Keratinocyte (primary cell): ENCODE measurements around the gene C2orf92. TPM values are rescaled to one million over a fixed set of nuclear protein-coding genes. Genes with fewer than 3 reads are reported as not detected.

Experiments
- DNase-seq: peaks from one replicate; pipeline ENCODE4 v3.0.0-alpha.2; 2011; ENCODE audit warnings: low read depth, missing footprints, low spot score
- FAIRE-seq: peaks from 2 replicates; lab custom pipeline; 2011; peaks lifted over from hg19 to GRCh38; lab: Jason Lieb, UNC
- H2AFZ ChIP-seq: 2 replicates; pipeline ENCODE4 v1.6.0; 2012; ENCODE audit warnings: low read length, control low read depth, inconsistent platforms; ENCODE audit not compliant: control insufficient read depth
- H3K27ac ChIP-seq: 2 replicates; pipeline ENCODE4 v1.5.1; 2011; ENCODE audit warnings: low read length; ENCODE audit not compliant: control insufficient read depth, insufficient read depth
- H3K27me3 ChIP-seq: 3 replicates; pipeline ENCODE4 v1.6.0; 2011; ENCODE audit warnings: low read length; ENCODE audit not compliant: control insufficient read depth, insufficient read depth; ENCODE audit errors: extremely low read depth
- H3K36me3 ChIP-seq, 2 experiments: 2 replicates in 1 of 2; 3 replicates in 1 of 2; pipeline ENCODE4 v1.5.1; 2011; ENCODE audit warnings: low read length in 2 of 2, mild to moderate bottlenecking in 1 of 2; ENCODE audit not compliant: control insufficient read depth in 2 of 2, insufficient read depth in 2 of 2; ENCODE audit errors: extremely low read depth in 1 of 2
- H3K4me1 ChIP-seq: 3 replicates; pipeline ENCODE4 v1.5.1; 2011; ENCODE audit warnings: low read length; ENCODE audit not compliant: control insufficient read depth, insufficient read depth; ENCODE audit errors: extremely low read depth
- H3K4me2 ChIP-seq: 3 replicates; pipeline ENCODE4 v1.6.0; 2011; ENCODE audit warnings: low read depth, low read length; ENCODE audit not compliant: control insufficient read depth, insufficient read depth; ENCODE audit errors: extremely low read depth
- H3K4me3 ChIP-seq, 3 experiments: fragments of 200-600 bp in 1 of 3; sonication (generic) in 1 of 3; 2 replicates in 2 of 3; 3 replicates in 1 of 3; pipeline ENCODE4 v1.5.1; 2011 to 2016; ENCODE audit warnings: low read length in 3 of 3, mild to moderate bottlenecking in 3 of 3, control low read depth in 2 of 3, inconsistent platforms in 1 of 3, low read depth in 1 of 3, mixed read lengths in 1 of 3, mixed run types in 1 of 3, moderate library complexity in 1 of 3; ENCODE audit not compliant: control insufficient read depth in 2 of 3, insufficient read depth in 2 of 3; ENCODE audit errors: extremely low read depth in 1 of 3
- H3K79me2 ChIP-seq: 2 replicates; pipeline ENCODE4 v1.6.0; 2012; ENCODE audit warnings: low read length; ENCODE audit not compliant: control insufficient read depth, insufficient read depth
- H3K9ac ChIP-seq: 3 replicates; pipeline ENCODE4 v1.6.0; 2011; ENCODE audit warnings: low read length; ENCODE audit not compliant: control insufficient read depth, insufficient read depth; ENCODE audit errors: extremely low read depth
- H3K9me1 ChIP-seq: 3 replicates; pipeline ENCODE4 v1.6.0; 2011; ENCODE audit warnings: low read length; ENCODE audit not compliant: control insufficient read depth, insufficient read depth; ENCODE audit errors: extremely low read depth
- H3K9me3 ChIP-seq: 2 replicates; pipeline ENCODE4 v1.5.1; 2012; ENCODE audit warnings: low read depth, low read length; ENCODE audit not compliant: control insufficient read depth
- H4K20me1 ChIP-seq: 3 replicates; pipeline ENCODE4 v1.6.0; 2011; ENCODE audit warnings: low read length; ENCODE audit not compliant: control insufficient read depth, insufficient read depth; ENCODE audit errors: extremely low read depth
- EZH2 ChIP-seq: IDR thresholded peaks from one replicate; pipeline ENCODE4 v1.6.1; 2012; ENCODE audit warnings: inconsistent platforms, mild to moderate bottlenecking, low read length, moderate library complexity
- dilution Hi-C: fragments of 300-500 bp; cut with MboI; formaldehyde crosslinking; loops from one replicate; pipeline ENCODE4 v1.7.0; 2020; ENCODE audit warnings: low sequenced_read_pairs; ENCODE audit not compliant: extremely low pct_ligation_motif_present
- polyA plus RNA-seq, 5 experiments: library from polyadenylated mRNA; depleted of rRNA in 3 of 5; stranded (reverse) in 3 of 5; stranded (forward) in 1 of 5; unstranded in 1 of 5; fragments of >200 nt; gene quantifications; 1 replicate in 1 of 5; 2 replicates in 3 of 5; 3 replicates in 1 of 5; pipeline versions ENCODE4 v1.2.1 to v1.2.3, GENCODE V29; 2011 to 2012; ENCODE audit warnings: missing spikeins in 2 of 5, low read depth in 1 of 5, low replicate concordance in 1 of 5
- TF ChIP-seq, protein P1 (sequence below), 3 experiments: IDR thresholded peaks in 1 of 3; conservative IDR thresholded peaks in 1 of 3; optimal IDR thresholded peaks in 1 of 3; 2 replicates in 2 of 3; 3 replicates in 1 of 3; pipeline versions ENCODE3 to v1.5.1; 2011; ENCODE audit warnings: low read length in 3 of 3, mild to moderate bottlenecking in 3 of 3, moderate library complexity in 2 of 3, control low read depth in 1 of 3, inconsistent platforms in 1 of 3; ENCODE audit not compliant: insufficient read depth in 2 of 3; ENCODE audit errors: extremely low read depth in 1 of 3

C2orf92 gene
- polyA plus RNA-seq, 1 donor (not counting 4 experiments of a cell fraction or from before 2014, with no cell fraction given): 1.6 TPM

DNA sequence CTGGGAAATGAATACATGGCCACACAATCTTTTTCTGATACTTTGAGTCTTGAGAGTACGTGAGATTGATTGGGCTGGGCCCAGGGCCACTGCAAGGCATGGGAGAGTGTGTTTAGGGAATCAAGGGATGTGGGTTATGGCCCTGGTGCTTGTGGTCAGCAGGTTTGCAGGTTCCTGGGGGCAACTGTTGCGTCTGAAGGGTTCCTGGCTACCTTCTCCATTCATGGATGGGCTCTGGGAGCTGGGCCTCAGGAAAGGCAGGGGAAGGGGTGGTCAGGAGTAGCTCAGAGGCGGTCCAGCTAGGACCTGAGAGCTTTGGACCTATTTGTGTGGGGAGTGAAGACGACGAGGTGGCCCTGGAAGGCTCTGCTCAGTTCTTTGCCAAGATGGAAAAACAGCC lies 35.5 kb downstream of the C2orf92 start:
- Histone ChIP-seq H3K27me3 (no peaks in the 10 kb centered on the region), H3K9ac (no peak overlapping the region), H3K79me2 (no peaks in the 10 kb centered on the region), H3K4me1 (no peaks in the 10 kb centered on the region), H3K4me3 (no peak overlapping the region), H3K27ac (no peak overlapping the region), H3K9me1 (no peaks in the 10 kb centered on the region), H3K36me3 (no peaks in the 10 kb centered on the region), H3K9me3 (no peaks in the 10 kb centered on the region), H2AFZ (no peak overlapping the region), H3K4me2 (no peak overlapping the region), H4K20me1 (no peaks in the 10 kb centered on the region)
- TF ChIP-seq EZH2: no peak
- DNase-seq (no peak), FAIRE-seq (no peak)
- dilution Hi-C loops: no loop called here

DNA sequence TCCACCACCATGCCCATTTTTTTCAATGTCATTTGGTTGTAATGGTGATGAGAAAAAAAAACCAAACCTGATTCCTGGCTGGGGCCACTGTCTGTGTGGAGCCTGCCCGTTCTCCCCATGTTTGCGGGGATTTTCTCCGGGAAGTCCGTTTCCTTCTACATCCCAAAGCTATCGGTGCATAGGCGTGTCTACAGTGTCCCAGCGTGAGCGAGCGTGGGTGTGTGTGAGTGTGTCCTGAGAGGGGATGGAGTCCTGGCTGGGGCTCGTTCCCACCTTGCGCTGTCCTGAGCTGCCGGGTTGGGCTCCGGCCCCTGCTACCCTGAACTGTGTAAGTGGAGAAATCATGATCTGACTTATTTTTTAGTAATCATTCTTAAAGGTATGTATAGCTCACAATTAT lies 36.6 kb downstream of the C2orf92 start:
- Histone ChIP-seq H3K4me2 (no peak overlapping the region), H3K9me1 (no peaks in the 10 kb centered on the region), H3K27me3 (no peaks in the 10 kb centered on the region), H3K36me3 (no peaks in the 10 kb centered on the region), H3K79me2 (no peaks in the 10 kb centered on the region), H3K27ac (no peak overlapping the region), H3K4me1 (no peaks in the 10 kb centered on the region), H2AFZ (no peak overlapping the region), H4K20me1 (no peaks in the 10 kb centered on the region), H3K9me3 (no peaks in the 10 kb centered on the region), H3K4me3 (no peak overlapping the region), H3K9ac (no peak overlapping the region)
- dilution Hi-C loops: no loop called here
- TF ChIP-seq, protein P1, sequence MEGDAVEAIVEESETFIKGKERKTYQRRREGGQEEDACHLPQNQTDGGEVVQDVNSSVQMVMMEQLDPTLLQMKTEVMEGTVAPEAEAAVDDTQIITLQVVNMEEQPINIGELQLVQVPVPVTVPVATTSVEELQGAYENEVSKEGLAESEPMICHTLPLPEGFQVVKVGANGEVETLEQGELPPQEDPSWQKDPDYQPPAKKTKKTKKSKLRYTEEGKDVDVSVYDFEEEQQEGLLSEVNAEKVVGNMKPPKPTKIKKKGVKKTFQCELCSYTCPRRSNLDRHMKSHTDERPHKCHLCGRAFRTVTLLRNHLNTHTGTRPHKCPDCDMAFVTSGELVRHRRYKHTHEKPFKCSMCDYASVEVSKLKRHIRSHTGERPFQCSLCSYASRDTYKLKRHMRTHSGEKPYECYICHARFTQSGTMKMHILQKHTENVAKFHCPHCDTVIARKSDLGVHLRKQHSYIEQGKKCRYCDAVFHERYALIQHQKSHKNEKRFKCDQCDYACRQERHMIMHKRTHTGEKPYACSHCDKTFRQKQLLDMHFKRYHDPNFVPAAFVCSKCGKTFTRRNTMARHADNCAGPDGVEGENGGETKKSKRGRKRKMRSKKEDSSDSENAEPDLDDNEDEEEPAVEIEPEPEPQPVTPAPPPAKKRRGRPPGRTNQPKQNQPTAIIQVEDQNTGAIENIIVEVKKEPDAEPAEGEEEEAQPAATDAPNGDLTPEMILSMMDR (optimal IDR thresholded peaks at IDR 0.05 in 1 of 3, IDR thresholded peaks at IDR 0.05 in 1 of 3, conservative IDR thresholded peaks at IDR 0.05 in 1 of 3; ENCODE audit: extremely low read depth in 1 of 3, insufficient read depth in 2 of 3, low read length in 3 of 3): no peak
- TF ChIP-seq EZH2: no peak
- FAIRE-seq (no peak), DNase-seq (no peak)

DNA sequence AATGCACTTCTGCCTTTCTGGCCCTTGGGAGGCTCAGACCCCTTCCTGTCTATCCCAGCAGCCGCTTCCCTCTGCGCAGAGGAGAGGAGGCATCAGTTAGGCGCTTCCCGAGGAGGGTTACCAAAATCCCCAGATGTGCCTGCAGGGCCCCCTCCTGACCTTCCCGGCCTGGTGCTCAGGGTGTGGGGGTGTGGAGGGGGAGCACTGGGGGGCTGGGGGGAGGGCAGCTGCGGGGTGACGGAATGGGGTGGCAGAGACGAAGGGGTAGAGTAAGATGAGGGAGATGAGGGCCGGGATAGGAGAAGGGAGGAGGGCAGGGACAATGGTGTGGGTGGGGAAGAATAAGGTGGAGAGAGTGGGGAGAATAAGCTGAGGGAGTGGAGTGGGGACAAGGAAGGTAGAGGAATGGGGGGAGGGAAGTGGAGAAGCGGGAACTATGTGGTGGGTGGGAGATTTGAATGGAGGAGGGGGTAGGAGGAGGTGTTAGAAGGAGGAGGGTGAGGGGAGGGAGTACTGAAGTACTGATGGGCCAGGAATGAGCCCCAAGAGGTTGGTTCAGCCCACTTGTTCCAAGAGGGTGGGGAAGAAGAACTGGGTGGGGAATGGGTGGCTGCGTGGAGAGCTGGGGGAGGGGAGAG lies 37.3 kb downstream of the C2orf92 start:
- peaks cover 4% of the 10 kb centered on the region for H3K27me3 ChIP-seq
- dilution Hi-C loops: no loop called here
- H3K36me3 ChIP-seq: no peaks in the 10 kb centered on the region
- H3K9me1 ChIP-seq: no peaks in the 10 kb centered on the region
- DNase-seq (no peak), FAIRE-seq (no peak)
- H3K27ac ChIP-seq: no peak overlapping the region
- no peak overlapping the region for H2AFZ ChIP-seq
- no peak overlapping the region for H3K4me3 ChIP-seq
- H4K20me1 ChIP-seq: no peaks in the 10 kb centered on the region
- no peaks in the 10 kb centered on the region for H3K79me2 ChIP-seq
- no peaks in the 10 kb centered on the region for H3K4me1 ChIP-seq
- TF ChIP-seq, protein P1 (optimal IDR thresholded peaks at IDR 0.05 in 1 of 3, IDR thresholded peaks at IDR 0.05 in 1 of 3, conservative IDR thresholded peaks at IDR 0.05 in 1 of 3; ENCODE audit: extremely low read depth in 1 of 3, insufficient read depth in 2 of 3, low read length in 3 of 3): no peak
- TF ChIP-seq EZH2: no peak
- H3K9ac ChIP-seq: no peak overlapping the region
- no peaks in the 10 kb centered on the region for H3K9me3 ChIP-seq
- H3K4me2 ChIP-seq: no peak overlapping the region
